Right lobe of liver (tissue), 6 donors: Measurements from ENCODE around the gene CXorf51A. TPM values are rescaled to one million over a fixed set of nuclear protein-coding genes. Genes with fewer than 3 reads are reported as not detected.
"Not testable (repeated sequence)": the region's sequence is repeated elsewhere in the genome, so short reads cannot be mapped to it uniquely, and the experiment has no call there.

Experiments
- ATAC-seq, 4 donors: fragments of 200-7000 bp; cut with Tn5 transposase; one replicate each; pipeline ENCODE4 v1.9.1; 2020; ENCODE audit warnings: mild to moderate bottlenecking in 4 of 4, moderate library complexity in 4 of 4
- DNase-seq, 3 donors: peaks; one replicate each; pipeline ENCODE4 v3.0.0-alpha.2; 2020
- H3K27ac ChIP-seq, 3 donors: fragments of 200-600 bp; one replicate each; pipeline ENCODE4 v1.8.0; 2022
- H3K27me3 ChIP-seq, 2 donors: fragments of 200-600 bp; one replicate each; pipeline ENCODE4 v1.8.0; 2022
- H3K36me3 ChIP-seq, 4 donors: fragments of 200-600 bp; sonication (generic) in 1 of 4; one replicate each; pipeline versions ENCODE4 v1.5.1 to v1.8.0; 2017 to 2022; ENCODE audit warnings: control low read depth in 1 of 4
- H3K4me1 ChIP-seq, 4 donors: fragments of 200-600 bp; sonication (generic) in 1 of 4; one replicate each; pipeline versions ENCODE4 v1.5.1 to v1.8.0; 2017 to 2022; ENCODE audit warnings: control low read depth in 1 of 4
- H3K4me3 ChIP-seq, 3 donors: fragments of 200-600 bp; one replicate each; pipeline ENCODE4 v1.8.0; 2022
- H3K9me3 ChIP-seq, 4 donors: fragments of 200-600 bp; sonication (generic) in 1 of 4; one replicate each; pipeline versions ENCODE4 v1.5.1 to v1.8.0; 2017 to 2022; ENCODE audit warnings: control low read depth in 1 of 4
- POLR2A ChIP-seq: fragments of 450-650 bp; IDR thresholded peaks from one replicate; pipeline ENCODE4 v1.6.1; 2017; ENCODE audit warnings: antibody characterized with exemption, mild to moderate bottlenecking
- WGBS: methylation state at CpG from one replicate; pipeline ENCODE4 v1.1.6; 2018; ENCODE audit warnings: low coverage, low lambda C conversion rate; ENCODE audit not compliant: insufficient coverage; ENCODE audit errors: missing lambda C conversion rate; 5-methylcytosine and 5-hydroxymethylcytosine counted together
- intact Hi-C, 2 donors: fragments of 100-400 bp; cut with DNase I; formaldehyde crosslinking; loops; one replicate each; pipeline versions ENCODE4 v1.11.2 to v1.14.1; 2022
- long read RNA-seq: library from polyadenylated mRNA; unstranded; transcript quantifications from one replicate; pipeline ENCODE4 v2.0.0, GENCODE V29; 2019
- total RNA-seq, 6 experiments: library from RNA; depleted of rRNA in 2 of 6; stranded (reverse); fragments of >200 nt in 2 of 6; fragmentation: NEBNext Ultra II Directional in 3 of 6; extraction: Animal tissue kit (Norgen Biotek cat#: 25700) in 3 of 6; gene quantifications; one replicate each; pipeline versions ENCODE4 v1.1.0 to v1.2.4, GENCODE V29; 2016 to 2023
- TF ChIP-seq, protein P1 (sequence below), 4 donors: fragments of 200-600 bp in 3 of 4; fragments of 450-650 bp in 1 of 4; IDR thresholded peaks; one replicate each; pipeline versions ENCODE4 v1.5.1 to v1.8.0; 2016 to 2022; ENCODE audit warnings: antibody characterized with exemption in 4 of 4, mild to moderate bottlenecking in 2 of 4
- donor health status: DM: no; HTN: yes; CAD: no.
- donor health status: DM: no; HTN: no; CAD: no.
- donor health status: DM: no; HTN: no; CAD: no.
- donor health status: DM: no; HTN: yes; CAD: no.
- donor health status: DM: no; HTN: yes; CAD: no.

The CXorf51A gene
- not detected for total RNA-seq
- long read RNA-seq: 0 reads

GRCh38 chrX:146814644-146815043, at the start of gene CXorf51A:
TSS of gene CXorf51A (minus strand) at chrX:146814744. CDS start at chrX:146814723, 21 bp downstream.
- H3K27me3 ChIP-seq, H3K36me3 ChIP-seq, H3K27ac ChIP-seq, H3K4me3 ChIP-seq, DNase-seq, intact Hi-C loops, H3K4me1 ChIP-seq, ATAC-seq, H3K9me3 ChIP-seq: not testable (repeated sequence)
- WGBS: no CpG with 5 or more reads among the region's 3 CpGs

GRCh38 chrX:146863566-146863965, 49.0 kb upstream of the CXorf51A start:
- intact Hi-C loops: no loop called here
- no peaks in the 10 kb centered on the region for H3K9me3 ChIP-seq
- no peaks in the 10 kb centered on the region for H3K27me3 ChIP-seq
- H3K36me3 ChIP-seq: no peaks in the 10 kb centered on the region
- no peak overlapping the region for H3K4me3 ChIP-seq
- ATAC-seq: no peak
- H3K27ac ChIP-seq: no peak overlapping the region
- WGBS: 0% methylated on average over 1 of the region's 1 CpG
- no peaks in the 10 kb centered on the region for H3K4me1 ChIP-seq
- TF ChIP-seq, protein P1, sequence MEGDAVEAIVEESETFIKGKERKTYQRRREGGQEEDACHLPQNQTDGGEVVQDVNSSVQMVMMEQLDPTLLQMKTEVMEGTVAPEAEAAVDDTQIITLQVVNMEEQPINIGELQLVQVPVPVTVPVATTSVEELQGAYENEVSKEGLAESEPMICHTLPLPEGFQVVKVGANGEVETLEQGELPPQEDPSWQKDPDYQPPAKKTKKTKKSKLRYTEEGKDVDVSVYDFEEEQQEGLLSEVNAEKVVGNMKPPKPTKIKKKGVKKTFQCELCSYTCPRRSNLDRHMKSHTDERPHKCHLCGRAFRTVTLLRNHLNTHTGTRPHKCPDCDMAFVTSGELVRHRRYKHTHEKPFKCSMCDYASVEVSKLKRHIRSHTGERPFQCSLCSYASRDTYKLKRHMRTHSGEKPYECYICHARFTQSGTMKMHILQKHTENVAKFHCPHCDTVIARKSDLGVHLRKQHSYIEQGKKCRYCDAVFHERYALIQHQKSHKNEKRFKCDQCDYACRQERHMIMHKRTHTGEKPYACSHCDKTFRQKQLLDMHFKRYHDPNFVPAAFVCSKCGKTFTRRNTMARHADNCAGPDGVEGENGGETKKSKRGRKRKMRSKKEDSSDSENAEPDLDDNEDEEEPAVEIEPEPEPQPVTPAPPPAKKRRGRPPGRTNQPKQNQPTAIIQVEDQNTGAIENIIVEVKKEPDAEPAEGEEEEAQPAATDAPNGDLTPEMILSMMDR (IDR thresholded peaks at IDR 0.05): no peak
- TF ChIP-seq POLR2A: no peak
- no peak for DNase-seq

GRCh38 chrX:146854281-146854680, 39.7 kb upstream of the CXorf51A start:
- Histone ChIP-seq H3K36me3 (no peaks in the 10 kb centered on the region), H3K9me3 (no peaks in the 10 kb centered on the region), H3K4me3 (no peak overlapping the region), H3K27ac (no peak overlapping the region), H3K27me3 (no peaks in the 10 kb centered on the region), H3K4me1 (no peaks in the 10 kb centered on the region)
- intact Hi-C loops: no loop called here
- DNase-seq (no peak), ATAC-seq (no peak)
- TF ChIP-seq, protein P1 (IDR thresholded peaks at IDR 0.05): no peak
- TF ChIP-seq POLR2A: no peak
- 32% methylated on average over 2 of the region's 2 CpGs for WGBS

DNA sequence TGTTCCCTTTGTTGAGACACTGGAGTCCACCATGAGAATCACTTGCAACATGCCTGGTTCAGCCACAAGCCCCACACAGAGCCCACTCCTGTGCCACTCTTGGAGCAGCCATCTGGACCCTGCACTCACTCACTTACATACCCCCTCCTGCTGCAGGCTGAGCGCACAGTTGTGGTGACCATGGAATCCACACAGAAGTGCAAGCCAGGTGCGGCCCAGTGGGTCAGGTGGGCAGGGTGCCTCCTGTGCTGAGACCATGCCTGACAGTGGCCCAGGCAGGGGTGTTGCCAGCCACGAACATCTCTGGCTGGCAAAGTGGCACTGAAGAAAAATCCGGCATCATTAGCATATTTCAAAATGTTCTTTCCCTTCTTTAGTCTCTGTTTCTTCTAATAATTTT, 17.4 kb upstream of the CXorf51A start:
- Histone ChIP-seq H3K36me3 (no peaks in the 10 kb centered on the region), H3K4me1 (no peaks in the 10 kb centered on the region), H3K9me3 (no peaks in the 10 kb centered on the region), H3K27ac (no peak overlapping the region), H3K4me3 (no peak overlapping the region), H3K27me3 (no peaks in the 10 kb centered on the region)
- TF ChIP-seq, protein P1 (IDR thresholded peaks at IDR 0.05): no peak
- TF ChIP-seq POLR2A: no peak
- intact Hi-C loops: no loop called here
- 44% methylated on average over 2 of the region's 4 CpGs for WGBS
- ATAC-seq (peak in 1 of 4 donors; percentile 21), DNase-seq (peak in 1 of 3 donors; percentile 44)

GRCh38 chrX:146809471-146809870, 5.1 kb downstream of the CXorf51A start, which contains the start of gene CXorf51B:
TSS of gene CXorf51B (plus strand) at chrX:146809771. CDS start at chrX:146809792, 21 bp downstream.
- H3K4me3 ChIP-seq, H3K27ac ChIP-seq, DNase-seq, H3K27me3 ChIP-seq, H3K4me1 ChIP-seq, intact Hi-C loops, H3K36me3 ChIP-seq, ATAC-seq, H3K9me3 ChIP-seq: not testable (repeated sequence)
- no CpG with 5 or more reads among the region's 3 CpGs for WGBS

Other genes starting within 250 kb of the CXorf51A start
- gene CXorf51B, start 5.0 kb downstream of the CXorf51A start, total RNA-seq: not detected